Activated CD4-positive, alpha-beta memory T cell treated with anti-CD3 and anti-CD28 coated beads, Interleukin-2, amount 10 ng/mL, durations not matched to agents 7 days and 5 days (primary cell): ENCODE results near the gene ID4. TPM values are rescaled to one million over a fixed set of nuclear protein-coding genes. Genes with fewer than 3 reads are reported as not detected.
"Not testable (repeated sequence)": the region's sequence is repeated elsewhere in the genome, so short reads cannot be mapped to it uniquely, and the experiment has no call there.

Experiments used
- CTCF ChIA-PET: fragments of 350-600 bp; sonication (Branson Sonifier 250); formaldehyde crosslinking; loops from one replicate; lab custom pipeline; 2021; ENCODE audit warnings: antibody characterized with exemption, inconsistent platforms; lab: Charles Lee
- POLR2A ChIA-PET: fragments of 350-600 bp; sonication (Branson Sonifier 250); formaldehyde crosslinking; loops from one replicate; lab custom pipeline; 2021; ENCODE audit warnings: antibody characterized with exemption; lab: Charles Lee
- DNase-seq: peaks from one replicate; pipeline ENCODE4 v3.0.0-alpha.2; 2020
- H3K27ac Mint-ChIP-seq: one replicate; pipeline ENCODE4 v1.8.0; 2021; ENCODE audit warnings: mild to moderate bottlenecking, mixed read lengths
- H3K27me3 Mint-ChIP-seq: one replicate; pipeline ENCODE4 v1.8.0; 2021; ENCODE audit warnings: mixed read lengths
- H3K36me3 Mint-ChIP-seq: one replicate; pipeline ENCODE4 v1.8.0; 2021; ENCODE audit warnings: low read depth, mixed read lengths
- H3K4me1 Mint-ChIP-seq: one replicate; pipeline ENCODE4 v1.8.0; 2021; ENCODE audit warnings: mixed read lengths
- H3K4me3 Mint-ChIP-seq: one replicate; pipeline ENCODE4 v1.8.0; 2021; ENCODE audit warnings: mild to moderate bottlenecking, mixed read lengths
- H3K9me3 Mint-ChIP-seq: one replicate; pipeline ENCODE4 v1.8.0; 2021; ENCODE audit warnings: mixed read lengths
- total RNA-seq, 2 experiments: library from RNA; stranded (reverse); gene quantifications; one replicate each; pipeline ENCODE4 v1.2.3, GENCODE V29; 2021

Gene ID4
- total RNA-seq, 2 experiments from 2014 or later: not detected

GRCh38 chr6:19852927-19853326 lies 15.8 kb downstream of the ID4 start:
- CTCF ChIA-PET: no interaction called here

GRCh38 chr6:19854421-19855015 lies 17.3 kb downstream of the ID4 start:
- H3K27me3 Mint-ChIP-seq, POLR2A ChIA-PET, H3K36me3 Mint-ChIP-seq, CTCF ChIA-PET, H3K9me3 Mint-ChIP-seq, H3K4me3 Mint-ChIP-seq, DNase-seq, H3K27ac Mint-ChIP-seq, H3K4me1 Mint-ChIP-seq: not testable (repeated sequence)

More at GRCh38 chr6:19852927-19853326, 15.8 kb downstream of the ID4 start:
- no peaks in the 10 kb centered on the region for H3K4me1 Mint-ChIP-seq
- no peaks in the 10 kb centered on the region for H3K9me3 Mint-ChIP-seq
- no peak overlapping the region for H3K27ac Mint-ChIP-seq
- no peaks in the 10 kb centered on the region for H3K36me3 Mint-ChIP-seq
- no peak overlapping the region for H3K4me3 Mint-ChIP-seq
- H3K27me3 Mint-ChIP-seq: no peaks in the 10 kb centered on the region
- no peak for DNase-seq
- POLR2A ChIA-PET: no interaction called here

GRCh38 chr6:19855536-19855935 lies 18.4 kb downstream of the ID4 start:
- Mint-ChIP-seq H3K4me1 (no peaks in the 10 kb centered on the region), H3K36me3 (no peaks in the 10 kb centered on the region), H3K9me3 (no peaks in the 10 kb centered on the region), H3K27ac (no peak overlapping the region), H3K27me3 (no peaks in the 10 kb centered on the region), H3K4me3 (no peak overlapping the region)
- ChIA-PET CTCF (no interaction called here), POLR2A (no interaction called here)
- no peak for DNase-seq

DNA sequence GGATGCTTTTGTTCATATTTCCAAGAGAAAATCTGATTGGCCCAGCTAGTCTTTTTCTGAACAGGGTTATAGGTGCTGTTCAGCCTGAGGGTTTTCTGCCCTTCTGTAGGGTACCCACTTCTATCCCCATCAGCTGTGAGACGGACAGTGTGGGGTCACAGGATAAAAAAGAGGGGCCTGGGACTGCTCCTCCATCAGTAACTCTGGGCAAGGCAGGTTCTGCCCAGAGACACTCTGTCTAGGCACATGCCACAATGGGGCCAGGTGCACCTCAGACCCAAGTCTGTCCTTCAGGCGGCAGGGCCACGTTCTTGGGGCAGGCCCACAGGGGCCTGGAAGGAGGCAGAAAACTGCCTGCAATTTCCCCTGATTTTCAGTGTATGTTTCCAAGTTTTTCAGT lies 20.0 kb downstream of the ID4 start:
- no peak for DNase-seq
- H3K4me1 Mint-ChIP-seq: no peaks in the 10 kb centered on the region
- H3K36me3 Mint-ChIP-seq: no peaks in the 10 kb centered on the region
- no peaks in the 10 kb centered on the region for H3K9me3 Mint-ChIP-seq
- H3K27ac Mint-ChIP-seq: no peak overlapping the region
- H3K4me3 Mint-ChIP-seq: no peak overlapping the region
- POLR2A ChIA-PET: no interaction called here
- no peaks in the 10 kb centered on the region for H3K27me3 Mint-ChIP-seq
- CTCF ChIA-PET: no interaction called here

DNA sequence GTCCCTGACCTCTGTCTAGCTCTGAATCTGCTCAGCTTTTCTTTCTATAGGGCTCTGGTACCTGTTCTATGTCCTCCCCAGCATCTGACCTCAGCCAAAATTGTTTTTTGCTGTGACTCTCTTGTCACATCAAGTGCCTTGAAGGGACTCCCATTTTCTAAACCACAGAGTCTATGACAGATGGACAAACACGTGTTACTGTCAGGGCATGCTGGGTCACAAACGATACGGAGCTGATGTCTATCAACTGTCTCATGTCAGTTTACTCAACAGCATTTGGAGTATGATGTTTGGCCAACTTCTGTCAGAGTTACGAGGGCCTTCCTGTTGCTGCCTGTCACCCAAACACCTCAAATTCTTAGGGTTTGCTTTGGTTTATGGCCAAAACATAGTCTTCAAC lies 20.5 kb downstream of the ID4 start:
- Mint-ChIP-seq H3K27me3 (no peaks in the 10 kb centered on the region), H3K4me3 (no peak overlapping the region), H3K4me1 (no peaks in the 10 kb centered on the region), H3K27ac (no peak overlapping the region), H3K9me3 (no peaks in the 10 kb centered on the region), H3K36me3 (no peaks in the 10 kb centered on the region)
- DNase-seq: no peak
- ChIA-PET CTCF (no interaction called here), POLR2A (no interaction called here)

- Mint-ChIP-seq H3K36me3 (no peaks in the 10 kb centered on the region), H3K4me3 (no peak overlapping the region), H3K27me3 (no peaks in the 10 kb centered on the region), H3K4me1 (no peaks in the 10 kb centered on the region), H3K9me3 (no peaks in the 10 kb centered on the region), H3K27ac (no peak overlapping the region)
- no peak for DNase-seq
- CTCF ChIA-PET: no interaction called here
- POLR2A ChIA-PET: no interaction called here
Observed at GRCh38 chr6:19860235-19860877, 23.2 kb downstream of the ID4 start.

DNA sequence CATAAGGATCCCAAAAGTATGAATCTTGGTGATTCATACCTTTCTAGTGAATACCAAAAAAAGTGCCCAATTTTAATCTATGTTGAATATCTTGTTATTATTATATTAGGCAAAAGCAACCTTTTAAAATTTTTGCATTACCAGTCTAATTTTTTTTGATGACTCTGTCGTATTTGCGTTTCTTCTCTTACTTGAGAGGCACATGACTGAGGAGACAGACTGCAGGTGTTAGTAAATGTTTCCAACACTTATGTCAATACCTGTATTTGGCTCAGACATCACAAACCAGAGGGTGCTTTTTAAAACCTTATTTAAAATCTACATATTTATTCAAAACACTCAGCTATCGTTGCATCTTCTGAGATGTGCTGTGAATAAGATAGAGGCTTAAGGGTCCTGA lies 27.1 kb downstream of the ID4 start:
- Mint-ChIP-seq H3K27ac (no peak overlapping the region), H3K4me1 (no peaks in the 10 kb centered on the region), H3K27me3 (no peaks in the 10 kb centered on the region), H3K36me3 (no peaks in the 10 kb centered on the region), H3K4me3 (no peak overlapping the region), H3K9me3 (no peaks in the 10 kb centered on the region)
- ChIA-PET CTCF (no interaction called here), POLR2A (no interaction called here)
- DNase-seq: no peak

GRCh38 chr6:19865178-19865577 lies 28.0 kb downstream of the ID4 start:
- Mint-ChIP-seq H3K4me3 (no peak overlapping the region), H3K27ac (no peak overlapping the region), H3K36me3 (no peaks in the 10 kb centered on the region), H3K9me3 (no peaks in the 10 kb centered on the region), H3K27me3 (no peaks in the 10 kb centered on the region), H3K4me1 (no peaks in the 10 kb centered on the region)
- no peak for DNase-seq
- CTCF ChIA-PET: no interaction called here
- POLR2A ChIA-PET: no interaction called here

- CTCF ChIA-PET: no interaction called here
- no peak for DNase-seq
- H3K4me3 Mint-ChIP-seq: no peak overlapping the region
- no peaks in the 10 kb centered on the region for H3K27me3 Mint-ChIP-seq
- POLR2A ChIA-PET: no interaction called here
- no peaks in the 10 kb centered on the region for H3K9me3 Mint-ChIP-seq
- H3K27ac Mint-ChIP-seq: no peak overlapping the region
- H3K36me3 Mint-ChIP-seq: no peaks in the 10 kb centered on the region
- no peaks in the 10 kb centered on the region for H3K4me1 Mint-ChIP-seq
Observed at GRCh38 chr6:19866173-19866984, 29.2 kb downstream of the ID4 start.

GRCh38 chr6:19866985-19867627 lies 29.9 kb downstream of the ID4 start:
- Mint-ChIP-seq H3K4me1 (no peaks in the 10 kb centered on the region), H3K27me3 (no peaks in the 10 kb centered on the region), H3K4me3 (no peak overlapping the region), H3K27ac (no peak overlapping the region), H3K9me3 (no peaks in the 10 kb centered on the region), H3K36me3 (no peaks in the 10 kb centered on the region)
- POLR2A ChIA-PET: no interaction called here
- CTCF ChIA-PET: no interaction called here
- no peak for DNase-seq

- POLR2A ChIA-PET: no interaction called here
- CTCF ChIA-PET: no interaction called here
- no peak overlapping the region for H3K4me3 Mint-ChIP-seq
Observed at GRCh38 chr6:19869464-19869863, 32.3 kb downstream of the ID4 start.

GRCh38 chr6:19870322-19870721 lies 33.2 kb downstream of the ID4 start:
- ChIA-PET POLR2A (no interaction called here), CTCF (interaction anchor here (0.6 kb wide), 1 partner anchor 317 kb away, joined by 3 read pairs; no protein-coding TSS in a partner anchor)
- H3K36me3 Mint-ChIP-seq: no peaks in the 10 kb centered on the region
- no peaks in the 10 kb centered on the region for H3K4me1 Mint-ChIP-seq
- no peaks in the 10 kb centered on the region for H3K9me3 Mint-ChIP-seq
- H3K4me3 Mint-ChIP-seq: no peak overlapping the region
- no peaks in the 10 kb centered on the region for H3K27me3 Mint-ChIP-seq
- DNase-seq: no peak
- H3K27ac Mint-ChIP-seq: no peak overlapping the region

More at GRCh38 chr6:19869464-19869863, 32.3 kb downstream of the ID4 start:
- DNase-seq: no peak
- Mint-ChIP-seq H3K27me3 (no peaks in the 10 kb centered on the region), H3K9me3 (no peaks in the 10 kb centered on the region), H3K27ac (no peak overlapping the region), H3K36me3 (no peaks in the 10 kb centered on the region), H3K4me1 (no peaks in the 10 kb centered on the region)

- Mint-ChIP-seq H3K27me3 (no peaks in the 10 kb centered on the region), H3K27ac (no peak overlapping the region), H3K4me3 (no peak overlapping the region), H3K9me3 (no peaks in the 10 kb centered on the region), H3K4me1 (no peaks in the 10 kb centered on the region), H3K36me3 (no peaks in the 10 kb centered on the region)
- DNase-seq: no peak
- POLR2A ChIA-PET: no interaction called here
- CTCF ChIA-PET: interaction anchor here (0.9 kb wide), 1 partner anchor 19 kb away, joined by 3 read pairs; no protein-coding TSS in a partner anchor
Observed at GRCh38 chr6:19873031-19873430, 35.9 kb downstream of the ID4 start.
